Epithelial cell of esophagus (primary cell): Measurements from ENCODE around the gene NFIB.

Experiments used
- DNase-seq: peaks from one replicate; pipeline ENCODE4 v3.0.0; 2010; ENCODE audit warnings: low read depth
- H3K4me3 ChIP-seq: 2 replicates; pipeline ENCODE4 v1.5.1; 2011; ENCODE audit warnings: mild to moderate bottlenecking, low read length, control low read depth
- CTCF ChIP-seq: IDR thresholded peaks from 2 replicates; pipeline ENCODE4 v1.5.1; 2011; ENCODE audit warnings: low read depth, mild to moderate bottlenecking, low read length, control low read depth, inconsistent platforms; ENCODE audit not compliant: insufficient read depth; ENCODE audit errors: missing control alignments

Gene NFIB

GRCh38 chr9:14304259-14304658 is 9.7 kb downstream of the NFIB start:
- no peak overlapping the region for H3K4me3 ChIP-seq
- DNase-seq: no peak
- TF ChIP-seq CTCF: no peak

GRCh38 chr9:14303521-14303920 is 10.4 kb downstream of the NFIB start:
- peak overlapping the region; percentile 12 for H3K4me3 ChIP-seq
- TF ChIP-seq CTCF: no peak
- no peak for DNase-seq

GRCh38 chr9:14303100-14303499 is 10.8 kb downstream of the NFIB start:
- TF ChIP-seq CTCF: no peak
- peak; percentile 63 for DNase-seq
- no peak overlapping the region for H3K4me3 ChIP-seq

- TF ChIP-seq CTCF: no peak
- H3K4me3 ChIP-seq: no peak overlapping the region
- no peak for DNase-seq
These were observed 11.5 kb downstream of the NFIB start for GRCh38 chr9:14302405-14302804.

GRCh38 chr9:14301583-14302021 is 12.3 kb downstream of the NFIB start:
- DNase-seq: no peak
- TF ChIP-seq CTCF: no peak
- H3K4me3 ChIP-seq: no peak overlapping the region

- TF ChIP-seq CTCF: no peak
- no peak for DNase-seq
- H3K4me3 ChIP-seq: no peak overlapping the region
These were observed 12.9 kb downstream of the NFIB start for GRCh38 chr9:14301006-14301405.

- H3K4me3 ChIP-seq: peak overlapping the region; percentile 9
- no peak for TF ChIP-seq CTCF
- DNase-seq: no peak
These were observed 13.4 kb downstream of the NFIB start for GRCh38 chr9:14300588-14300987.
